NCI-H446 treated with DMSO at 0.1 percent for 48 hours (cell line): ENCODE measurements around the gene UNC93A.
"Not testable (repeated sequence)": the region's sequence is repeated elsewhere in the genome, so short reads cannot be mapped to it uniquely, and the experiment has no call there.

Source experiments
- DNase-seq: peaks from one replicate; lab custom pipeline; 2025; lab: John Stamatoyannopoulos, UW

Gene UNC93A

GRCh38 chr6:167293590-167294091 is 2.5 kb downstream of the UNC93A start:
- DNase-seq, result no peak

GRCh38 chr6:167294241-167294640 is 3.1 kb downstream of the UNC93A start:
- no peak for DNase-seq

- DNase-seq, result no peak
These were observed 3.8 kb downstream of the UNC93A start for GRCh38 chr6:167294651-167295494.

GRCh38 chr6:167295495-167296292 is 4.6 kb downstream of the UNC93A start:
- no peak for DNase-seq

GRCh38 chr6:167296293-167296690 is 5.2 kb downstream of the UNC93A start:
- DNase-seq, result no peak

GRCh38 chr6:167296902-167297301 is 5.8 kb downstream of the UNC93A start:
- no peak for DNase-seq

GRCh38 chr6:167298127-167298526 is 7.0 kb downstream of the UNC93A start:
- DNase-seq, result no peak

- DNase-seq, result no peak
These were observed 8.7 kb downstream of the UNC93A start for GRCh38 chr6:167299641-167300308.

GRCh38 chr6:167300902-167301777 is 10.0 kb downstream of the UNC93A start:
- no peak for DNase-seq

- DNase-seq, result no peak
These were observed 11.0 kb downstream of the UNC93A start for GRCh38 chr6:167302074-167302473.

GRCh38 chr6:167302796-167303195 is 11.7 kb downstream of the UNC93A start:
- DNase-seq, result no peak

- DNase-seq, result no peak
These were observed 12.8 kb downstream of the UNC93A start for GRCh38 chr6:167303675-167304625.

GRCh38 chr6:167304912-167305311 is 13.8 kb downstream of the UNC93A start:
- no peak for DNase-seq

GRCh38 chr6:167305796-167306195 is 14.7 kb downstream of the UNC93A start:
- no peak for DNase-seq

- DNase-seq, result no peak
These were observed 15.4 kb downstream of the UNC93A start for GRCh38 chr6:167306401-167306998.

GRCh38 chr6:167307342-167307955 is 16.3 kb downstream of the UNC93A start:
- DNase-seq, result no peak

GRCh38 chr6:167308207-167308606 is 17.1 kb downstream of the UNC93A start:
- no peak for DNase-seq

- not testable (repeated sequence) for DNase-seq
These were observed 18.5 kb downstream of the UNC93A start for GRCh38 chr6:167309355-167310192.
